ENCODE results near the gene ZNF850. TPM values are rescaled to one million over a fixed set of nuclear protein-coding genes. Genes with fewer than 3 reads are reported as not detected.

Gene ZNF850
- total RNA-seq, 1 experiment from 2014 or later, result 23.9 TPM

DNA sequence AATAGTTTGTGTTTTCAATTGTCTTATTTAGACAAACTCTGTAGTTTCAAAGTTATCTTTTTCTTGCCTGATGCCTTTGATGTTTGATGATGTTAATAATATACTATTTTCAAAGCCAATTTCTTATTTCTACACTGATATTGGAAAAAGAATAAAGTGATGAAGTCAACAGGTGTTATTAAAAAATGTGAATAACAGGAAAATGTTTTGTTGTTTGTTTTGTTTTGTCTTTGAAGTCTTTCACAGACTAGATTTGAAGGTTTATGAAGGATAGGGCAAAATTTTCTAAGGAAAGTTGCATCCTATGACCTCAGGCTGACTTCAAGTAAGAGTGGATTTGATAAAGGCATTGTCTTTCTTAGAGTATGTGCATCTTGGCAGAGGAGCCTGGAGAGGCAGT lies 34.4 kb upstream of the ZNF850 start:
- Histone ChIP-seq H3K56ac (ENCODE audit: insufficient read length, low read depth, low read length) (no peak overlapping the region), H3K14ac (ENCODE audit: insufficient read depth, low read length) (no peak overlapping the region), H3K4me1 (ENCODE audit: insufficient read depth, low read length) (no peaks in the 10 kb centered on the region), H3K79me2 (ENCODE audit: insufficient read depth, low read length) (no peaks in the 10 kb centered on the region; the same call in 1 of the 2 replicates), H3K27ac (ENCODE audit: insufficient read length, low read depth, low read length) (no peak overlapping the region), H3K9me3 (ENCODE audit: control insufficient read depth, low read depth, low read length) (peaks cover 8% of the 10 kb centered on the region), H4K5ac (ENCODE audit: insufficient read length, low read depth, low read length) (no peak overlapping the region), H3K9ac (ENCODE audit: extremely low read depth, insufficient read length, low read length) (no peak overlapping the region), H4K20me1 (ENCODE audit: control insufficient read depth, insufficient read depth, insufficient read length) (no peaks in the 10 kb centered on the region), H2BK5ac (ENCODE audit: insufficient read length, low read length) (no peak overlapping the region), H3K23me2 (ENCODE audit: insufficient read length, low read depth, low read length, poor library complexity, severe bottlenecking) (no peaks in the 10 kb centered on the region), H3T11ph (ENCODE audit: low read length) (no peak overlapping the region), H3K23ac (ENCODE audit: insufficient read length, low read depth, low read length) (no peak overlapping the region), H3K4ac (ENCODE audit: low read depth, low read length) (no peak overlapping the region), H3K18ac (ENCODE audit: insufficient read length, low read depth, low read length) (no peak overlapping the region), H2BK120ac (ENCODE audit: low read depth, low read length, poor library complexity, severe bottlenecking) (no peak overlapping the region), H2AK5ac (ENCODE audit: insufficient read length, low read length) (no peak overlapping the region), H2AFZ (ENCODE audit: low read length) (no peak overlapping the region), H2BK20ac (ENCODE audit: low read depth, low read length, poor library complexity, severe bottlenecking) (no peak overlapping the region), H3K27me3 (ENCODE audit: insufficient read depth, low read length) (no peaks in the 10 kb centered on the region), H4K91ac (ENCODE audit: insufficient read length, low read depth, low read length) (no peak overlapping the region), H3K79me1 (ENCODE audit: insufficient read depth, low read depth, low read length, poor library complexity, severe bottlenecking) (no peaks in the 10 kb centered on the region), H4K8ac (replicated peaks; ENCODE audit: insufficient read length, low read depth, low read length) (no peak overlapping the region), H2BK15ac (ENCODE audit: low read depth, low read length) (no peak overlapping the region), H2BK12ac (ENCODE audit: insufficient read length, low read depth, low read length) (no peak overlapping the region), H3K4me2 (ENCODE audit: insufficient read depth, insufficient read length, low read length) (no peak overlapping the region)
- no peak overlapping the region for H3K4me3 Mint-ChIP-seq
- no peaks in the 10 kb centered on the region for H3K4me1 Mint-ChIP-seq
- TF ChIP-seq, protein P1, sequence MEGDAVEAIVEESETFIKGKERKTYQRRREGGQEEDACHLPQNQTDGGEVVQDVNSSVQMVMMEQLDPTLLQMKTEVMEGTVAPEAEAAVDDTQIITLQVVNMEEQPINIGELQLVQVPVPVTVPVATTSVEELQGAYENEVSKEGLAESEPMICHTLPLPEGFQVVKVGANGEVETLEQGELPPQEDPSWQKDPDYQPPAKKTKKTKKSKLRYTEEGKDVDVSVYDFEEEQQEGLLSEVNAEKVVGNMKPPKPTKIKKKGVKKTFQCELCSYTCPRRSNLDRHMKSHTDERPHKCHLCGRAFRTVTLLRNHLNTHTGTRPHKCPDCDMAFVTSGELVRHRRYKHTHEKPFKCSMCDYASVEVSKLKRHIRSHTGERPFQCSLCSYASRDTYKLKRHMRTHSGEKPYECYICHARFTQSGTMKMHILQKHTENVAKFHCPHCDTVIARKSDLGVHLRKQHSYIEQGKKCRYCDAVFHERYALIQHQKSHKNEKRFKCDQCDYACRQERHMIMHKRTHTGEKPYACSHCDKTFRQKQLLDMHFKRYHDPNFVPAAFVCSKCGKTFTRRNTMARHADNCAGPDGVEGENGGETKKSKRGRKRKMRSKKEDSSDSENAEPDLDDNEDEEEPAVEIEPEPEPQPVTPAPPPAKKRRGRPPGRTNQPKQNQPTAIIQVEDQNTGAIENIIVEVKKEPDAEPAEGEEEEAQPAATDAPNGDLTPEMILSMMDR (conservative IDR thresholded peaks at IDR 0.05), result no peak
- H3K27ac Mint-ChIP-seq, result no peak overlapping the region
- DNase-seq, result no peak
- H3K9me3 Mint-ChIP-seq, result peaks cover 71 to 81% of the 10 kb centered on the region in 2 experiments
- H3K36me3 Mint-ChIP-seq (ENCODE audit: insufficient read depth in 1 of 3, low read depth in 3 of 3), result peaks cover 19 to 55% (median 51%) of the 10 kb centered on the region in 3 experiments
- H3K27me3 Mint-ChIP-seq (ENCODE audit: low read depth), result no peaks in the 10 kb centered on the region
